ENCODE measurements around the gene NUP153.

GRCh38 chr6:17712576-17712975, 5.9 kb upstream of the NUP153 start:
- no peak for TF ChIP-seq EZH2phosphoT487 (IDR thresholded peaks at IDR 0.05; ENCODE audit: borderline replicate concordance, low read depth, low read length)
- no peak for TF ChIP-seq CTCF (conservative IDR thresholded peaks at IDR 0.05; ENCODE audit: low read length)

All from OCI-LY7 (cell line).